NCI-H2227 treated with DMSO at 0.1 percent for 48 hours (cell line): ENCODE results near the gene GPR135.
"Not testable (repeated sequence)": the region's sequence is repeated elsewhere in the genome, so short reads cannot be mapped to it uniquely, and the experiment has no call there.

ENCODE experiments used
- DNase-seq: peaks from one replicate; lab custom pipeline; 2025; lab: John Stamatoyannopoulos, UW

GPR135 gene

GRCh38 chr14:59474172-59474571, 9.0 kb upstream of the GPR135 start:
- no peak for DNase-seq

- DNase-seq, result peak; percentile 40
These were observed 479 bp downstream of the GPR135 start for GRCh38 chr14:59464486-59465315.

DNA sequence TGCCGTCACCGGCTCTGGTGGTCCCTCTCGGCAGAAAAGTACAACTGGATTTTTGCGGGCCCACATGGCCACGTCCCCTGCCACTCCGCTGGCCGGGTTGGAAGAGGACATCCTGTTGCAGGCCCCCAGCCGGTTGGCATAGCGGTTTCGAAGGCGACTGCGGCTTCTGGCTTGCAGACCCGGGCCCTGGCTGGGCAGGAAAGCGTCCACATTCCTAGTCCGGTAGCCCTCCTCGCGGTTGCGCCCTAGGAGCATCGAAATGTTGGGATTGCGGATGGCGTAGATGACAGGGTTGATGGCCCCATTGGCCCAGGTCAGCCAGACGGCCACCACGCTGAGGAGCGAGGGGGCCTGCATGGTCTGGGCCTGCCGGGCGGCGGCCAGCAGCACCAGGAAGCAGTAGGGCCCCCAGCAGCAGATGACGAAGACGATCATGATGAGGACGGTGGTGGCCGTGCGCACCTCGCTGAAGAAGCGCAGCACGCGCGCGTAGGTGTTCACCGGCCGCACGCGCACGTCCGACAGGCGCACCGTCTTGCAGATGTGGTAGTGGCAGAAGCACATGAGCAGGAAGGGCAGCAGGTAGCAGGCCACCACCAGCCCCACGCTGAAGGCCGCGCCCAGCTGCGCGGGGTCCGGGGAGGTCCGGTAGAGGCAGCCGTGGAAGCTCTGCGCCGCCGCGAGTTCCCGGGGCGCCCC, 1.2 kb downstream of the GPR135 start:
- no peak for DNase-seq

- DNase-seq, result no peak
These were observed 3.3 kb downstream of the GPR135 start for GRCh38 chr14:59461891-59462290.

DNA sequence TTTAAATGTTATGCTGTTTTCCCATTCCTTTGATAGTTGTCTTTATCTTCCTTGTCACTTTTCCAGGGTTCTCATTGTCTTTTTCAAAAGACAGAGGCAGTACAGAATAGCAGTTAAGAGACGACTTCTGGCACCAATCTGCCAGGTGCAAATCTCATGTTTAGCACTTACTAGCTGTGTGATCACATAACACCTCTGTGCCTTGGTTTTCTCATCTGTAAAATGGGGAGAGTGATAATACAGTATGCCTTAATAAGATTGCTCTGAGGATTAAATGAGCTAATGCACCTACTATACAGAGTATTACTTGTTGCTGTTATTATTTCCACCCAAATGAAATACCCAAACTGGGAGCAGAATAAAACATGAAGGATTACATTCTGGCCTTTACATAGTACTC, 4.8 kb downstream of the GPR135 start:
- DNase-seq, result no peak

DNA sequence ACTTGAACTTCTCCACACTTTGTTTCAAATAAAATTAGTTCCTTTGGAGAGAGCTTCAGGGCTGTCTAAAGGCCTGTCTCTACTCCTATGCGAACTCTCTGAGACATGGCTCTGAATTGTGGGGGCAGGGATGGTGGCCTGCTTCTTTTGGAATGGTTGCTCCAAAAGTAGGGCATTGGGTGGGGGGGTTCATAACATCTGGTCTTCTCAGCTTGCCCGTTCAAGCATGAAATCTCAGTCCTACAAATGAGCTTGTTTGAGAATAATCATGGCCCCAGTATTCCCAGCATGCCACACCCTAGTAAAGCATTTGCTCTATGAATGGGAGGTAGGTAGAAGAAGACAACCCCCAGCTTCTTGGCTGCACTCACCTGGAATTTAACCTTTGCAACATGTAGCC, 6.7 kb downstream of the GPR135 start:
- no peak for DNase-seq

GRCh38 chr14:59455411-59455810, 9.8 kb downstream of the GPR135 start:
- no peak for DNase-seq

DNA sequence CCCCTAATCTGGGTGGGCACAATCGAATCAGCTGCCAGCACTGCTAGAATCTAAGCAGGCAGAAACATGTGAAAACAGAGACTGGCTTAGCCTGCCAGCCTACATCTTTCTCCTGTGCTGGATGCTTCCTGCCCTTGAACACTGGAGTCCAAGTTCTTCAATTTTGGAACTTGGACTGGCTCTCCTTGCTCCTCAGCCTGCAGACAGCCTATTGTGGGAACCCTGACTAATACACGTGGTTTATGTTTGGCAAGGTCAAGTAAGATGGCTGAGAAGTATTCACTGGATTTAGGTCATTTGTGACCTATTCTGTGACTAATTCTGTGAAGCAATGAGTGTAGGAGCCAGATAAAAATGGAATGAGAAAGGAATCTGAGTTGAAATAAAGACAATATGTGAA, 11.0 kb downstream of the GPR135 start:
- no peak for DNase-seq

DNA sequence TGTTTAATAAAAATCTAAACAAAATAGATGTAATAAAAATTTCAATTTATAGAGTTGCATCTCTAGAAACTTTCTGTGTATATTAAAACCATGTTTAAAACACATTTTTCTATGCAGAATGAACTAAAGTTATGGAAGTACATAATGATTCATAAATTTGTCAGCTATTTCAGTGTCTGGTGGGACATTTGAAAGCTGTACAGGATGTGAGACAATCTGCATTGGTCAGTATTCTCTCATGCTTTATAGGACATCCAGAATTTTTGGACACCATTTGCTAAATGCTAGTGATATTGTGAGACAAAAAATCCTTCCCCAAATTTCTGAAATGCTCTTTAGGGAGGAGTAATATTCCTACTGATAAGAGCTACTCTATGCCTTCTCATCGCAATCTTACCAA, 13.3 kb downstream of the GPR135 start:
- DNase-seq, result no peak

DNA sequence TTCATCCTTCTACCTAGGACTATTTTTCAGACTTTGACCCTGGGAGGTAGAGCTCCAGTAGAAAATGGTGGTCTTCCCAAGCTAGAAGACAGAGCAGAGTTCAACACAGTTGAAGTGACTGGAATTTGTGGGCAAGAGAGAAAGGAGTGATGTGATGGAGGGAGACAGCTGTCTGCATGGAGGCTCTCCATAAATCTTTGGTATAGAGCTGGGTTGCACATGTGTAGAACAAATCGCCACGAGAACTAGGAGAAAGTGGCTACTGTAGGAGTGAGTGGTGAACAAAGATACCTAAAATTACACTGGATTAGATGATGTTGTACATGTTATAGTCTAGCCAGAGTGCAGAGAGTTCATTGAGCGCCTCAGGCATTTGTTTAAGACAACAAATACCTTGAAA, 14.5 kb downstream of the GPR135 start:
- no peak for DNase-seq

DNA sequence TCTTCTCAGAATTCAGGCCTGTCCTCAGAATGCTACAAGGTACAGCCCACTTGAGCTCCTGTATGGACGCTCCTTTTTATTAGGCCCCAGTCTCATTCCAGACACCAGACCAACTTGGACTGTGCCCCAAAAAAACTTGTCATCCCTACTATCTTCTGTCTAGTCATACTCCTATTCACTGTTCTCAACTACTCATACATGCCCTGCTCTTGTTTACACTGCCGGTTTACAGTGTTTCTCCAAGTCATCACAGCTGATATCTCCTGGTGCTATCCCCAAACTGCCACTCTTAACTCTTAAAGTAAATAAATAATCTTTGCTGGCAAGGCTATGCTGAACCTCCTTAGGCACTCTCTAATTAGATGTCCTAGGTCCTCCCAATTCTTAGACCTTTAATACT, 16.5 kb downstream of the GPR135 start:
- not testable (repeated sequence) for DNase-seq

DNA sequence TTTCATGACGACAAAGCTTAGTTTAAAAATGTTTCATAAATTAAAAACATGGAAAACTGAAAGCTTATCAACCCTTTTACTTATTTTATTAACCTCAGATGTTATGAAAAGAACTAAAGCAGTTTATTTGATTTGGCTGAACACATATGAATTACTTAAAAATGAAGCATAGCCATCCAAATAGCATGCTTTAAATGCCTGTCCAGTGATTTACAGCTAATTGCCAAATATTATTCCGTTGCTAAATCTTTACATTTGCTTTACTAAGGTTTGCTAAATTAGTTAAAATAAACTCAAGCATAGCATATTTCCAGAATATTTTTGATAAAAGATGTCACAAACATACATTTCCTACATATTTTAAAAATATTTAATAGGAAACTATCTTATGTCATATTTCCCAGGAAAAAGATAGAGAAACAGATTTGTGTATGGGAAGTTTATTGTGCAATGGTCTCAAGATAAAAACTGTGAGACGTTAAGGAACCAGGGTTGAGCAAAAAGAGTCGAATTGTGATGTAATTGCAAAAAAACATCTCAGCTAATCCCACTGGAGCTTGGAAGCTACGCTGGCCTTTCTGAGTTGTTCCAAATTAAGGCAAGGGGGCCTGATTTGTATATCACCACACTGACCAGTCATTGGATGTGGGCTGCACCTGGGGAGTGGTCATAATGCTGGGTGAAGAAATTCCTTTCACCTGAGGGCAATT, 25.8 kb downstream of the GPR135 start:
- no peak for DNase-seq

GRCh38 chr14:59438195-59438647, 27.0 kb downstream of the GPR135 start:
- DNase-seq, result no peak

GRCh38 chr14:59435987-59436386, 29.2 kb downstream of the GPR135 start:
- no peak for DNase-seq

DNA sequence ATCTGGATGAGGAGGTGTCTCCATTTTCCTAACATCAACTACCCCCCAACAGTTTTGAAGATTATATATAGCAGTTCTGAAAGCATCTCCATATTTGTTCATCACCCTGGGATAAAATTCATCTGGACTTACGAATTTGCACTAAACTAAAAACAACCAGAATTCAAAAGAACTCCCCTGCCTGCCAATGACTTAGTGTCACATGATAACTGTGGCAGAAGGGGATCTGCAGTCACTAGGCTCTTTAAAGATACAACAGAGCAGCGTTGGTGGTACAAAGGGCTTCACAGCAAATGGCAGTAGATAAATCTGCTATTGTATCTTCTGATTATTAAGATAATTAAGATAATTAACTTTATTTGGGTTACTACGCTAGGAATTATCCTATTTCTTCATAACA, 30.1 kb downstream of the GPR135 start:
- no peak for DNase-seq

DNA sequence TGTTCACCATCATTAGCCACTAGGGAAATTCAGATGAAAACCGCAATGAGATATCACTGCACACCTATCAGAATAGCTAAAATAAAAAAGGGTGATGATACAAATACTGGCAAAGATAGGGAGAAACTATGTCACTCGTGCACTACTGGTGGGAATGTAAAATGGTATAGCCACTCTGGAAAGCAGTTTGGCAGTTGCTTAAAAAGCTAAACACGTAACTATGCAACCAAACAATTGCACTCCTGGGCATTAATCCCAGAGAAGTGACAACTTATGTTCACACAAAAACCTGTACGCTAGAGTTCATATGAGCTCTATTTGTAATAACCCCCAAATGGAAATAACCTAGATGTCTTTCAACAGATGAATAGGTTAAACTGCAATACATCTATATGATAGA, 35.4 kb downstream of the GPR135 start:
- no peak for DNase-seq

DNA sequence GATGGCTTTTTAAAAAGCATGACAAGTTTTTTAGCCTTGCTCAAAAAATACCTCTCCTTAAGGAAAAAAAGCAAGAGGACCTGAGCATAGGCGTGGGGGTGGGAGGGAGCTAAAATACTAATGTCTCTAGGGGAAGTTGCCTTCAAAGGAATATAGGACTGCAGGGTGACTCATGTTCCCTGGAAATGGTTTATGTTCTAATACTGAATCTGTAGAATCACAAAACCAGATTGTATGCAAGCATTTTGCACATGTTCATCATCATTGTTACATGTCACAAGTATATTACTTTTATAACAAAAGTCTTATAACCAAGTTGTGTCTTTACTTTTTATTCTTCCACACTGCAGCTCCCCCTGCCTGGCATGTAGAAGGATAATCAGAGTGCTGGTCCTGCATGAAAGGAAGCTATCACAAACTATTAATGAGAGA, 36.6 kb downstream of the GPR135 start:
- DNase-seq, result no peak

DNA sequence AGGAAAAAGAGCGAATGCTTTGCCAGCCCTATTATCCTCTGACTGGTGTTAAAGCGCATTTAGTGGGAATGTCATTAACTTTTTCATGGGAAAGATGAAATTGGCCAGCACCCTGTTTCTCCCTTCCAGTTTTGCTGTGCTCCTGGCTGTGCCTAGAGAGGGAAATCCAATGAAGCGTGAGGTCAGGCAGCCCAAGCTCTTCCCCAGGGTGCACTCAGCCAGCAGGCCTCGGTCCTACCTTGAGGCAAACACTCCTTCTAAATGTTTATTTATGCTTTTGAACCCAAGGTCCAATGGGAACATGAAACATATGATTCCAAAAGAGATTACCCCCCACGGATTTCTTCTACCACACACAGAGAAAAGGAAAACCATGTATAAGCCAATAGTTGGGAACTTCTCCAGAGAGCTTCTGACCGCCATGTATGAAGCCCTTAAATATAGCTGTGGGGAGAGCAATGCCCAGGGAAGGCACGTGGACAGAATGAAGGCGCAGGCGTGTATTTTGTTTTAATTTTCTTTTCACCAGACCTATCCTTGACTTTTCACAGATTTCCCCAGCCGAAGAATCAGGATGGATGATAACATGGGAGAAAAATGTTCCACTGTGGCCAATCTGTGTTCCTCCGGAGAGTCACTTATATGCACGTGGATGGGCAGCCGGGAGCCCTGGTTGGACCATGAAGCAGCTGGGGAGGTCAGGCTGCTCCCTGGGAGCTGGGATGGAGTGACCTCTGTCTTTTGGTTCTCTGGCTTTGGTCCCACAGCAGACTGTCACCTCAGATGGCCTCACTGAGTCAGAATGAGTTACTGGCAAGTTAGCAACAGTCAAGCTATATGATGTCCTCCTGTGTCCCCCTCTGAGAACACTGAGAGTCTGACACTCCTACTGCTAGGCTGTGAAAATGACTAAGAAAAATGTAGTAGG, 37.3 kb downstream of the GPR135 start:
- no peak for DNase-seq

DNA sequence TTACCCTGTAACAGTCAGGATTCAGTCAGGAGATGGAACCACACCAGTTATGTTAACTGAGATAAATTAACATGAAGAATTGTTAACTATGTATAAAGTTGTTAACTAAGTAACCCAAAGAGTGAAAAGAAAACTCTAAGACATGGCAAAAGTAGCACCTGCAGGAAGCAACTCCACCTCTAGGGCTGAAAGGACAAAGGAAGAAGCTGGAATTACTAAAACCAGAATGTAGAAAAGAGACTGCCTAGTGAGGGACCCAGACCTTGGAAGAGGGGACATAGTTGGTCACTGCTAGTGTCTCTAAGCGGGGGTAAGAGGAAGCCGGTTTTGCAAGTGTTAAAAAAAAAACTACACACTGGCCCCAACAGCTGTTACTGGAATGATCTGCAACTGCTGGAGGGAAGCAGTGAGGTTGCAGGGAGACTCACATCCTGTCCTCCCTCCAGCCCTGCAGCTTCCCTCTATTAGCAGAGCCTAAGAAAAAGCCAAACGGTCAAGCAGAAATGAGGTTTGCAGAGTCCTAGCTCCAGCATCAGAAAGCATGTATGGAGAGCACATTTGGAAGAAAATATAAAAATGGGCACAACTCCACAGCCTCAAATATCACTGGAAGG, 39.8 kb downstream of the GPR135 start:
- no peak for DNase-seq

DNA sequence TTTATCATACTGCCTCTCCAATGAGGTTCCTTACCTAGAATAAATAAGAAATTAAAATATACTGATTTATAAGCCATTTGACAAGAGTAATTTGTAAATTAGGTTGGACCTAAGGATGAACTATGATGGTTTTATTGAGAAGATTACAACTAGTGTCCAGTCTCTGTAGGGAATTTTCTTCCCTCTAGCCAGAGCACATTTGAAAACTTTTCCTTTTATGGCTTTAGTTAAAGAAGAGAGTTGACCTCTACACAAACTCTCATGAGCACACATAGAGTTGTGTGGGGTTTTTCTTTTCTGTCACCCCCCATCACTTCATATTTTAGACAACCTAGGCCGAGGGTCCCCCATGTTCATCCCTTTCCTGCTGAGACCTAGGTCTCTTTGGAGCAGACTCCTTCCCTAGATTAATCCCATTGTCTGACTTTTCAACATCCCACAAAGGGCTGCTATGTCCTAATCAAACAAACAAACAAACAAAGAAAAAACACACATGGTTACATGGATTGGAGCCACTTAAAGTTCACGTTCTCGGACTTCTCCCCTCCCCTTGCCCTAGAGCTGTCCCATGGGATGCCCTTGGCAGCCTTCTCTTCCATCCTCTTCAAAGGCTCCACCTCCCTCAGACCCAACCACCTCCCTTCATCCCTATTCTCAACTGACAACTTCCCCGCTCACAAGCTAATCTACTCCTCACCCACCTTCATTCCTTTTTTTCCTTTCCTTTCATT, 40.7 kb downstream of the GPR135 start:
- no peak for DNase-seq
